H1 (cell line): ENCODE data around the gene NCSTN. TPM values are rescaled to one million over a fixed set of nuclear protein-coding genes. Genes with fewer than 3 reads are reported as not detected.

ENCODE experiments used
- CEBPB ChIP-seq: IDR thresholded peaks from 2 replicates; pipeline ENCODE4 v1.6.1; 2012; ENCODE audit warnings: low read depth, low read length
- E2F6 ChIP-seq: IDR thresholded peaks from 2 replicates; pipeline ENCODE4 v1.6.1; 2012; ENCODE audit warnings: inconsistent platforms
- HDAC2 ChIP-seq, 2 experiments: fragments of 300-600 bp in 1 of 2; sonication (generic) in 1 of 2; IDR thresholded peaks; 2 replicates each; pipeline ENCODE4 v1.6.1; 2011 to 2012; ENCODE audit warnings: low read depth in 2 of 2, low read length in 2 of 2, mild to moderate bottlenecking in 2 of 2, moderate library complexity in 2 of 2, borderline replicate concordance in 1 of 2, inconsistent platforms in 1 of 2
- MAFK ChIP-seq: IDR thresholded peaks from 2 replicates; pipeline ENCODE4 v1.6.1; 2012; ENCODE audit warnings: low read depth, mild to moderate bottlenecking, improper control_type of control experiment, low read length
- RNF2 ChIP-seq: fragments of 200-900, 300-1000 bp; sonication (generic); IDR thresholded peaks from 2 replicates; pipeline ENCODE4 v1.7.1; 2016; ENCODE audit warnings: borderline replicate concordance, low read depth, mild to moderate bottlenecking, antibody characterized with exemption, low read length; ENCODE audit not compliant: poor library complexity, severe bottlenecking; ENCODE audit errors: missing control alignments
- SIN3A ChIP-seq, 2 experiments: IDR thresholded peaks in 1 of 2; conservative IDR thresholded peaks in 1 of 2; 2 replicates each; pipeline ENCODE4 v1.6.1; 2011 to 2012; ENCODE audit warnings: low read length in 2 of 2, improper control_type of control experiment in 1 of 2, low read depth in 1 of 2, mild to moderate bottlenecking in 1 of 2
- TAF1 ChIP-seq: IDR thresholded peaks from 2 replicates; pipeline ENCODE4 v1.6.1; 2011; ENCODE audit warnings: mild to moderate bottlenecking, low read depth, low read length
- TBP ChIP-seq: IDR thresholded peaks from 2 replicates; pipeline ENCODE4 v1.6.1; 2011; ENCODE audit warnings: low read depth, low read length, improper control_type of control experiment
- TCF12 ChIP-seq: IDR thresholded peaks from 2 replicates; pipeline ENCODE4 v1.6.1; 2011; ENCODE audit warnings: low read depth, mild to moderate bottlenecking, low read length
- ZNF274 ChIP-seq: IDR thresholded peaks from 2 replicates; pipeline ENCODE4 v1.7.0; 2012; ENCODE audit warnings: low read length, borderline replicate concordance; ENCODE audit errors: extremely low read depth
- polyA plus RNA-seq, 7 experiments: library from polyadenylated mRNA; depleted of rRNA in 3 of 7; stranded (reverse) in 5 of 7; unstranded in 2 of 7; fragments of >200 nt in 5 of 7; fragments of 200-250 nt in 2 of 7; gene quantifications; 1 replicate in 5 of 7; 2 replicates in 1 of 7; 4 replicates in 1 of 7; pipeline versions ENCODE4 v1.2.1 to v1.2.3, GENCODE V29; 2011 to 2013; ENCODE audit warnings: missing spikeins in 2 of 7, mixed read lengths in 2 of 7
- total RNA-seq: library from RNA; stranded (reverse); fragmentation: NEBNext Ultra II Directional; extraction: Animal tissue kit (Norgen Biotek cat#: 25700); gene quantifications from 2 replicates; pipeline ENCODE4 v1.2.1, GENCODE V29; 2021
- TF ChIP-seq, protein P1 (sequence below): fragments of 300-600 bp; sonication (generic); IDR thresholded peaks from 2 replicates; pipeline ENCODE4 v1.7.1; 2012; ENCODE audit warnings: low read length, moderate library complexity, mild to moderate bottlenecking, inconsistent platforms; ENCODE audit not compliant: insufficient replicate concordance

Gene NCSTN
- total and polyA plus RNA-seq, 2 of the 8 experiments (the other 6 are each of a cell fraction or from before 2014, with no cell fraction given), result 64.7 to 125 TPM

DNA sequence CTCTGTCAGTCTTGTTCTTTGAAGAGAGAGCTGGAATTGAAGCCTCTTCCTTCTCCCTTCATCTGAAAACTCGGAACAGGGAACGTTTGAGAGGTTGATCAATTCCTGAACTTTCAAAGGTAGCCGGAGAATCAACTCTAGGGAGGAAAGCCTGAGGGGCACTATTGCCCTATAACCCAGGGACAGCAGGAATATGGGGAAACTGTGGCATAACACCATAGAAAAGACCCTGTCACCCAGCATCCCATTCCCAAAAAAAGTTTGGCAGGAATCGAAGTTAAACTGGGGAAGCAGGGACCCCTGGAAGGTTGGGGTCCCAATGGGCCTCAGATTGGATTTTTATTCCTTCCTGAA is 18.6 kb downstream of the NCSTN start (continued):
- TF ChIP-seq, protein P1, sequence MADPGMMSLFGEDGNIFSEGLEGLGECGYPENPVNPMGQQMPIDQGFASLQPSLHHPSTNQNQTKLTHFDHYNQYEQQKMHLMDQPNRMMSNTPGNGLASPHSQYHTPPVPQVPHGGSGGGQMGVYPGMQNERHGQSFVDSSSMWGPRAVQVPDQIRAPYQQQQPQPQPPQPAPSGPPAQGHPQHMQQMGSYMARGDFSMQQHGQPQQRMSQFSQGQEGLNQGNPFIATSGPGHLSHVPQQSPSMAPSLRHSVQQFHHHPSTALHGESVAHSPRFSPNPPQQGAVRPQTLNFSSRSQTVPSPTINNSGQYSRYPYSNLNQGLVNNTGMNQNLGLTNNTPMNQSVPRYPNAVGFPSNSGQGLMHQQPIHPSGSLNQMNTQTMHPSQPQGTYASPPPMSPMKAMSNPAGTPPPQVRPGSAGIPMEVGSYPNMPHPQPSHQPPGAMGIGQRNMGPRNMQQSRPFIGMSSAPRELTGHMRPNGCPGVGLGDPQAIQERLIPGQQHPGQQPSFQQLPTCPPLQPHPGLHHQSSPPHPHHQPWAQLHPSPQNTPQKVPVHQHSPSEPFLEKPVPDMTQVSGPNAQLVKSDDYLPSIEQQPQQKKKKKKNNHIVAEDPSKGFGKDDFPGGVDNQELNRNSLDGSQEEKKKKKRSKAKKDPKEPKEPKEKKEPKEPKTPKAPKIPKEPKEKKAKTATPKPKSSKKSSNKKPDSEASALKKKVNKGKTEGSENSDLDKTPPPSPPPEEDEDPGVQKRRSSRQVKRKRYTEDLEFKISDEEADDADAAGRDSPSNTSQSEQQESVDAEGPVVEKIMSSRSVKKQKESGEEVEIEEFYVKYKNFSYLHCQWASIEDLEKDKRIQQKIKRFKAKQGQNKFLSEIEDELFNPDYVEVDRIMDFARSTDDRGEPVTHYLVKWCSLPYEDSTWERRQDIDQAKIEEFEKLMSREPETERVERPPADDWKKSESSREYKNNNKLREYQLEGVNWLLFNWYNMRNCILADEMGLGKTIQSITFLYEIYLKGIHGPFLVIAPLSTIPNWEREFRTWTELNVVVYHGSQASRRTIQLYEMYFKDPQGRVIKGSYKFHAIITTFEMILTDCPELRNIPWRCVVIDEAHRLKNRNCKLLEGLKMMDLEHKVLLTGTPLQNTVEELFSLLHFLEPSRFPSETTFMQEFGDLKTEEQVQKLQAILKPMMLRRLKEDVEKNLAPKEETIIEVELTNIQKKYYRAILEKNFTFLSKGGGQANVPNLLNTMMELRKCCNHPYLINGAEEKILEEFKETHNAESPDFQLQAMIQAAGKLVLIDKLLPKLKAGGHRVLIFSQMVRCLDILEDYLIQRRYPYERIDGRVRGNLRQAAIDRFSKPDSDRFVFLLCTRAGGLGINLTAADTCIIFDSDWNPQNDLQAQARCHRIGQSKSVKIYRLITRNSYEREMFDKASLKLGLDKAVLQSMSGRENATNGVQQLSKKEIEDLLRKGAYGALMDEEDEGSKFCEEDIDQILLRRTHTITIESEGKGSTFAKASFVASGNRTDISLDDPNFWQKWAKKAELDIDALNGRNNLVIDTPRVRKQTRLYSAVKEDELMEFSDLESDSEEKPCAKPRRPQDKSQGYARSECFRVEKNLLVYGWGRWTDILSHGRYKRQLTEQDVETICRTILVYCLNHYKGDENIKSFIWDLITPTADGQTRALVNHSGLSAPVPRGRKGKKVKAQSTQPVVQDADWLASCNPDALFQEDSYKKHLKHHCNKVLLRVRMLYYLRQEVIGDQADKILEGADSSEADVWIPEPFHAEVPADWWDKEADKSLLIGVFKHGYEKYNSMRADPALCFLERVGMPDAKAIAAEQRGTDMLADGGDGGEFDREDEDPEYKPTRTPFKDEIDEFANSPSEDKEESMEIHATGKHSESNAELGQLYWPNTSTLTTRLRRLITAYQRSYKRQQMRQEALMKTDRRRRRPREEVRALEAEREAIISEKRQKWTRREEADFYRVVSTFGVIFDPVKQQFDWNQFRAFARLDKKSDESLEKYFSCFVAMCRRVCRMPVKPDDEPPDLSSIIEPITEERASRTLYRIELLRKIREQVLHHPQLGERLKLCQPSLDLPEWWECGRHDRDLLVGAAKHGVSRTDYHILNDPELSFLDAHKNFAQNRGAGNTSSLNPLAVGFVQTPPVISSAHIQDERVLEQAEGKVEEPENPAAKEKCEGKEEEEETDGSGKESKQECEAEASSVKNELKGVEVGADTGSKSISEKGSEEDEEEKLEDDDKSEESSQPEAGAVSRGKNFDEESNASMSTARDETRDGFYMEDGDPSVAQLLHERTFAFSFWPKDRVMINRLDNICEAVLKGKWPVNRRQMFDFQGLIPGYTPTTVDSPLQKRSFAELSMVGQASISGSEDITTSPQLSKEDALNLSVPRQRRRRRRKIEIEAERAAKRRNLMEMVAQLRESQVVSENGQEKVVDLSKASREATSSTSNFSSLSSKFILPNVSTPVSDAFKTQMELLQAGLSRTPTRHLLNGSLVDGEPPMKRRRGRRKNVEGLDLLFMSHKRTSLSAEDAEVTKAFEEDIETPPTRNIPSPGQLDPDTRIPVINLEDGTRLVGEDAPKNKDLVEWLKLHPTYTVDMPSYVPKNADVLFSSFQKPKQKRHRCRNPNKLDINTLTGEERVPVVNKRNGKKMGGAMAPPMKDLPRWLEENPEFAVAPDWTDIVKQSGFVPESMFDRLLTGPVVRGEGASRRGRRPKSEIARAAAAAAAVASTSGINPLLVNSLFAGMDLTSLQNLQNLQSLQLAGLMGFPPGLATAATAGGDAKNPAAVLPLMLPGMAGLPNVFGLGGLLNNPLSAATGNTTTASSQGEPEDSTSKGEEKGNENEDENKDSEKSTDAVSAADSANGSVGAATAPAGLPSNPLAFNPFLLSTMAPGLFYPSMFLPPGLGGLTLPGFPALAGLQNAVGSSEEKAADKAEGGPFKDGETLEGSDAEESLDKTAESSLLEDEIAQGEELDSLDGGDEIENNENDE, result no peak
- TF ChIP-seq HDAC2 (IDR thresholded peaks at IDR 0.05; ENCODE audit: borderline replicate concordance in 1 of 2, low read depth in 2 of 2, low read length in 2 of 2) (no peak), RNF2 (no peak), TCF12 (no peak), TAF1 (no peak), MAFK (no peak), SIN3A (conservative IDR thresholded peaks at IDR 0.05 in 1 of 2, IDR thresholded peaks at IDR 0.05 in 1 of 2; ENCODE audit: low read depth in 1 of 2, low read length in 2 of 2) (no peak), ZNF274 (no peak), E2F6 (no peak), CEBPB (no peak), TBP (no peak)
- TF ChIP-seq, all 59 proteins: peak for 0
